Activated CD8-positive, alpha-beta memory T cell treated with anti-CD3 and anti-CD28 coated beads, Interleukin-2, amount 50 U/mL, for 1 hour (primary cell): Measurements from ENCODE around the gene ROBO4.

ENCODE experiments used
- DNase-seq: peaks from one replicate; pipeline ENCODE4 v3.0.0-alpha.2; 2020; ENCODE audit errors: extremely low read depth

Gene ROBO4

DNA sequence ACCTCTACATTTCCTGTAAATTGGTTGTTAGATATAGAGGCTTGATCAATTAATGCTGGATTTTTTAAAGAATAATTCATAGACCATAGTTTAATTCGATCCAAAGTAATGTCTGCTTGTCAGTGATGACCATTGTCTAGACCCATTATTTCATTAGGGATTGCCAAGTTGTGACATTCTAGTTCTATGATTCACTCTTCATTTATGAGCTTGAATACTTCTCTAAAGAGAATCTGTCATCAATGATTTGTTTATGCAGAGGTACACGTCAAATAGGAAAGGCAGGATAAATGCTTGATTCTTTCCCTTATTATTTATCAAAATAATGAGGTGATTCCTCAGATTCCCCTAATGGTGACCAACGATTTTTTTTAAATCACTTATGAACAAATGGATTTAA is 56.5 kb downstream of the ROBO4 start:
- DNase-seq, result no peak

DNA sequence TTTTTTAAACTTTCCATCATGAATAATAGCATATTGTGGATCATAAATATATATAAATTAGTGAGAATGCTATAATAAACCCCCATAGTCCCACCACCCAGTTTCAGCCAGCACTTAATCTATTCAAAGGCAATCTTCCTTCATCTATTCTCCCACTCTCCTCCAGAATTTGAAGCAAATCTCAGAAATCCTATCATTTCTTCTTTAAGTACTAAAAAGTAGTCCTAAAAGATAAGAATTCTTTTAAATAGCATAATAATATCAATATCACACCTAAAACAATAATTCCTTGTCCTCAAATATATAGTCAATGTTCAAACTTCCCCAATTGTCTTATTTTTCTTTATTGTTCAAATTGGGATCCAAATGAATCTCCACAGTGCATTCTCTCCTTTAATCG is 57.0 kb downstream of the ROBO4 start:
- DNase-seq, result no peak

DNA sequence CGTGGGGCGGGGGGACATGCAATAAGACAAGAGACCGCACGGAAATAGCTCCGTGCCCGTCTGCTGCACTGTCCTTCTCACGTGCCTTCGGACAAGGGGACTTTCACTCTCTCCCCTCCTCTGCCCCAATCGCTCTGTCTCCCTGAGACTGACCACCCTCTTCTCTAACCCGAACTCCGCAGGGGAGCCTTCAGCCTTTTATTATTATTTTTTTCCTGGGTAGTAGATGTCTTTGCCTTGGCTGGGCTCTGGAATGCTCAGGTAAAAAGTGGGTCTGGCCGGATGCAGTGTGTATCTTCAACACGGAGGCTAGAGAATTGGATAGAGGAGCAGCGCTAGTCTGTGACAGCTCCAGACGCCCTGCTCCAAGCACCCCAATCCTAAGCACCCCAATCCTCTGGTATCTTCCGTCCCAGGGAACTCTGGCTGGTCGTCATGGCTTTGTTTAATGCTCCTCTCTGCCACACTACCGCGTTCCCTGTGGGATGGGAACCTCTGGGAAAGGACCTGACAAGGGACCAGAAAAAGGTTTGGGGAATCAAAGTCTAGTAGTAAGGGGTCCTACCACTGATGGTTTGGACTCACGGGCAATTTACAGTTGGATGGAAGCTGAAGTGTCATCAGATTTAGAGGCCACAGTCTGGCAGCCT is 57.6 kb downstream of the ROBO4 start:
- DNase-seq, result no peak

DNA sequence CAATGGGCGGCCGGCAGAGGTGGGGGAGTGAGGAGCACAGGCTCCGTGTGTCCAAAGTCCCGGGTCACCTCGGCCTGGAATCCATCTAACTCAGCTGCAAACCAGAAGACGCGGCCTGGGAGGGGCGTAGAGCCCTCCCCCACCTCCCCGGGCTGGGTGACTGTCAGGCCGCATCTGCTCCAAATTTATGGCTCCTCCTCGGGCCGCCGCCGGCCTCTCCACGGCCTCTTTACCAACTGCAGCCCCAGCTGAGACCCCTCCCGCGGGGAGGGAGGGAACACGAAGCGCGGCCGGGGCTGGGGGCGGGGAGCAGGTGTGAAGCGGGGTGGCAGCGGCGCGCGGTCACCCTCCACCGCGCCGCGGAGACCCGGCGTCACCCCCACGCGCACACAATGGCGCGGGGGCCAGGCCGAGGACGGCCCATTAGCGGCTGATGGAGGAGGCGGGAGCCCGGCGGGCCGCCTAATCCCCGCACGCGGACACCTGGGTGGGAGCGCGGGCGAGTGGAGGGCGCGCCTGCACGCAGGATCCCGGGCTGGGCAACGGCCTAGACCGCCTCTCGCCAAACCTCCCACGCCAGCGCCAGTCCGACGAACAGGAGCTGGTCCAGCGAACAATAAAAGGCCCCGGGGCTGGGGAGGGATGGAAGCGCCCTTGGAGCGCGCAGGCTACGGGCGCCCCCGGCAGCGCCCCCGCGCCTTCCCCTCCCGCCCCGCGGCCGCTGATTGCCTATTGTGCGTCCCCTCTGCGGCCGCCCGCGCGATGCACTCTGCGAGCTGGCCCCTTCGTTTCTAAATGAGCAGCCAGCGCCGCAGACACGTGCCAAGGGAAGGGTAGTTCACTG is 58.3 kb downstream of the ROBO4 start:
- DNase-seq, result no peak

DNA sequence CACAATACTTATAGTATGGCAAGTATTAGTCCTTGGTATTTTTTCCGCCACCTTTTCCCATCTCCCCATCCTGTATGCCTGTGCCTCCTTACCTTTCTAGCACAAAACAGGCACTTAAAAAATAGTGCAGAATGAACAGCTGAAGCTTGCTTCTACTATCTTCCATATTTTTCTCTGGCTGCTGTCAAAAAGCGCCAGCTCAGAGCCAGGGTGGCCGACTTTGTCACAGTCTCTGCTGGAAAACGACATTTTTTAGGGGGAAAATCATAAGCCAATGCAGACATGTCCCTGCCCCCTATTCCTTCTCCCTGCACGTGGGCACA is 58.9 kb downstream of the ROBO4 start:
- DNase-seq, result no peak

DNA sequence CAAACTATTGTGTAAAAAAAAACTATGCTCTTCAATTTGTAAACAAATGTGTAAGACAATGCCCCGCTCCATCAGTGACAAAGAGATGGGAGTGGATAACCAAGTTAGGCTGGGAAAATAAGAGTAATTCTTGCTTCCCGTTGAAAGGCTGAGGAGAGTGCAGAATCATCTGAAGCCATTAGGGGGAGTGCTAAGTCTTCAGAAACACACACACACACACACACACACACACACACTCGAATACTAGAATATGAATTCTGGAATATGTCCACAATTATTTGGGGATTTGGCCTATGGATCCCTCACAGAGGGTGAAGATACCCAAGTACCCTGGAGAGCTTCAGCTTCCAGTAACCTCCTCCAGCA is 60.2 kb downstream of the ROBO4 start:
- no peak for DNase-seq

DNA sequence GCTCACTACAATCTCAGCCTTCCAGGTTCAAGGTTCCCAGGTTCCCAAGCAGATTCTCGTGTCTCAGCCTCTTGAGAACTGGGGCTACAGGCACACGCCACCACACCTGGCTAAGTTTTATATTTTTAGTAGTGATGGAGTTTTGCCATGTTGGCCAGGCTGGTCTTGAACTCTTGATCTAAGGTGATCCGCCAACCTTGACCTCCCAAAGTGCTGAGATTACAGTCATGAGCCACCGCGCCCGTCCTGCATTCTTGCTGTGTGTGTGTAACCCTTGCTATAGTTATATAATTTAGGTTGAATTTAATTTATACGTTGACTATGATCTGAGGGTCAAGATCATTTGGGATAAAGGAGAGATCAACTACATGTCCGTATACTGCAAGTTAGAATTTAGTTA is 61.7 kb downstream of the ROBO4 start:
- DNase-seq, result no peak

DNA sequence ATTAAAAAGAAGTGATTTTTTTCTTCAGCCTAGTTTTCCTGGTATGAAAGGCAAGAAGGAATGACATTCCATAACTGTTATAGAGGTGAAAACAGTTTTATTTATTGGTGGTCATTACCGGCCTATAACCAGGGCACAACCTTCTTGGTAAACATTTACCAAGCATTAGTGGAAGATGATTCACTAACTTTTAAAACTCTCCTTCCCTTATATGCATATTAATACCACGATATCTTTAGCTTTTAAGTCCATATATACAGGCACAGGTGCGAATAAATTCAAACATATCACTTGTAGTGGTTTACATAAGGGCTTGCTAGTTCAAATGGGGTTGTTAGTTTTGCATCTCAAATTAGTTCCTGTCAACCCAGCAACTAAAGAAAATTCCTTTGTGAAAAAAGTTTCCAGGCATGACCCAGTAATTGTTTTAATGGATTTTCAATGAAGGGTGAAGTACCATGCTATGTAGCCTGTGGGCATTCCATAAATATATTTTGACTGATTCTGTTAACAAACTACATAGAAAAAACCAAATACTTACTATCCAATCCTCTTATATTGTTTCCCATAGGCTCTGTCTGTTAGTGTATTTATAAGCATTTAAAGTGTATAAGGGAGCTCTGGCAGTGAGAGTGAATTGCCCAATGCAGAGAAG is 63.0 kb downstream of the ROBO4 start:
- no peak for DNase-seq
